Right lobe of liver (tissue), 4 donors: Measurements from ENCODE around the gene GPA33.

Experiments
- CTCF ChIP-seq, 4 donors: fragments of 200-600 bp in 3 of 4; fragments of 450-650 bp in 1 of 4; IDR thresholded peaks; one replicate each; pipeline versions ENCODE4 v1.5.1 to v1.8.0; 2016 to 2022; ENCODE audit warnings: antibody characterized with exemption in 4 of 4, mild to moderate bottlenecking in 2 of 4
- POLR2A ChIP-seq: fragments of 450-650 bp; IDR thresholded peaks from one replicate; pipeline ENCODE4 v1.6.1; 2017; ENCODE audit warnings: antibody characterized with exemption, mild to moderate bottlenecking
- donor health status: DM: no; HTN: no; CAD: no.
- donor health status: DM: no; HTN: no; CAD: no.
- donor health status: DM: no; HTN: yes; CAD: no.

- TF ChIP-seq CTCF (IDR thresholded peaks at IDR 0.05), result no peak
- TF ChIP-seq POLR2A, result no peak
Measured at GRCh38 chr1:167099851-167100250, 9.7 kb upstream of the GPA33 start.
